Testis (tissue), 2 donors: ENCODE results near the gene ACOX3.

Source experiments
- CTCF ChIP-seq, 3 experiments: fragments of 450-650 bp in 2 of 3; fragments of 200-600 bp in 1 of 3; sonication (generic) in 1 of 3; IDR thresholded peaks; one replicate each; pipeline ENCODE4 v1.5.1; 2016 to 2019; ENCODE audit warnings: antibody characterized with exemption in 3 of 3, mild to moderate bottlenecking in 2 of 3, moderate library complexity in 1 of 3
- POLR2A ChIP-seq: fragments of 450-650 bp; IDR thresholded peaks from one replicate; pipeline ENCODE4 v1.6.1; 2017; ENCODE audit warnings: antibody characterized with exemption, mild to moderate bottlenecking, moderate library complexity

GRCh38 chr4:8407756-8408155 is 32.8 kb downstream of the ACOX3 start:
- no peak for TF ChIP-seq CTCF (IDR thresholded peaks at IDR 0.05)
- TF ChIP-seq POLR2A = no peak
